ENCODE measurements around the gene USP30. TPM values are rescaled to one million over a fixed set of nuclear protein-coding genes. Genes with fewer than 3 reads are reported as not detected.

USP30 gene
- polyA plus RNA-seq, 1 donor from 2014 or later = 16.0 TPM

Other genes starting within 250 kb of the USP30 start
- gene SSH1, start 195.0 kb upstream of the USP30 start, polyA plus RNA-seq = 10.3 TPM
- not detected for gene DAO, start 172.5 kb upstream of the USP30 start, polyA plus RNA-seq
- gene SVOP, start 31.5 kb upstream of the USP30 start, polyA plus RNA-seq = not detected
- 17.6 TPM for gene ALKBH2, start 40.9 kb downstream of the USP30 start, polyA plus RNA-seq
- gene UNG, start 45.0 kb downstream of the USP30 start, polyA plus RNA-seq = 24.6 TPM
- gene ACACB, start 64.0 kb downstream of the USP30 start, polyA plus RNA-seq = 2.4 TPM